HepG2 (cell line): ENCODE data around the gene RANBP3. TPM values are rescaled to one million over a fixed set of nuclear protein-coding genes. Genes with fewer than 3 reads are reported as not detected.

Experiments used
- ATAC-seq: fragments of 200-7000 bp; cut with Tn5 transposase; 3 replicates; pipeline ENCODE4 v1.9.1; 2020; ENCODE audit warnings: mild to moderate bottlenecking, moderate library complexity
- BruUV-seq: library from RNA; stranded (reverse); fragments of 400-500 nt; replicated peaks from 2 replicates; lab custom pipeline; 2021; lab: Mats Ljungman, UMichigan
- CTCF ChIA-PET: fragments of 300-600 bp; formaldehyde crosslinking; extraction: SDS; loops from one replicate; lab custom pipeline; 2021; ENCODE audit warnings: low total read pairs, inconsistent platforms, low intra/inter-chr PET ratio; lab: Yijun Ruan, JAX
- POLR2A ChIA-PET: fragments of 350-600 bp; sonication (Branson Sonifier 250); formaldehyde crosslinking; loops from one replicate; lab custom pipeline; 2020; ENCODE audit warnings: antibody characterized with exemption, inconsistent platforms; lab: Yijun Ruan, JAX
- DNase-seq: peaks from one replicate; pipeline ENCODE4 v3.0.0-alpha.2; 2015; ENCODE audit warnings: low spot score
- FAIRE-seq: peaks from 3 replicates; lab custom pipeline; 2011; peaks lifted over from hg19 to GRCh38; lab: Jason Lieb, UNC
- H2AFZ ChIP-seq: one replicate; pipeline ENCODE4 v1.6.1; 2011; ENCODE audit warnings: low read length, inconsistent platforms
- H3K27ac ChIP-seq: fragments of 300-600 bp; 3 replicates; pipeline ENCODE4 v1.8.0; 2011; ENCODE audit warnings: mixed run types, mild to moderate bottlenecking, mixed read lengths, low read length, inconsistent platforms; ENCODE audit not compliant: insufficient read depth; ENCODE audit errors: extremely low read length
- H3K27me3 ChIP-seq, 2 experiments: fragments of 200-600 bp in 1 of 2; 2 replicates in 1 of 2; 3 replicates in 1 of 2; pipeline versions ENCODE4 v1.6.0 to v1.8.0; 2011; ENCODE audit warnings: low read length in 2 of 2, mild to moderate bottlenecking in 2 of 2, moderate library complexity in 2 of 2, inconsistent platforms in 1 of 2; ENCODE audit not compliant: insufficient read depth in 2 of 2, control insufficient read depth in 1 of 2
- H3K36me3 ChIP-seq, 2 experiments: fragments of 200-600 bp in 1 of 2; replicated peaks in 1 of 2; 2 replicates in 1 of 2; 3 replicates in 1 of 2; pipeline versions ENCODE4 v1.5.1 to v1.8.0; 2011; ENCODE audit warnings: low read length in 2 of 2, inconsistent platforms in 1 of 2; ENCODE audit not compliant: insufficient read depth in 2 of 2, control insufficient read depth in 1 of 2
- H3K4me1 ChIP-seq: 2 replicates; pipeline ENCODE4 v1.5.1; 2012; ENCODE audit warnings: low read length, inconsistent platforms; ENCODE audit not compliant: insufficient read depth
- H3K4me2 ChIP-seq: 2 replicates; pipeline ENCODE4 v1.6.0; 2011; ENCODE audit warnings: low read depth, low read length, inconsistent platforms
- H3K4me3 ChIP-seq, 3 experiments: fragments of 200-600 bp in 1 of 3; sonication (generic), shearing (Covaris generic) in 1 of 3; replicated peaks in 1 of 3; 2 replicates each; pipeline ENCODE4 v1.5.1; 2011 to 2016; ENCODE audit warnings: low read length in 3 of 3, inconsistent platforms in 2 of 3, low read depth in 2 of 3, mild to moderate bottlenecking in 2 of 3, control low read depth in 1 of 3, mixed read lengths in 1 of 3; ENCODE audit not compliant: insufficient read depth in 1 of 3
- H3K79me2 ChIP-seq: one replicate; pipeline ENCODE4 v1.6.1; 2011; ENCODE audit warnings: low read length, inconsistent platforms; ENCODE audit not compliant: insufficient read depth
- H3K9ac ChIP-seq: 2 replicates; pipeline ENCODE4 v1.6.0; 2011; ENCODE audit warnings: mild to moderate bottlenecking, low read depth, low read length, inconsistent platforms; ENCODE audit not compliant: insufficient read depth
- H3K9me3 ChIP-seq: 2 replicates; pipeline ENCODE4 v1.5.1; 2012; ENCODE audit warnings: mild to moderate bottlenecking, low read length
- H4K20me1 ChIP-seq: 2 replicates; pipeline ENCODE4 v1.6.0; 2011; ENCODE audit warnings: inconsistent platforms, mild to moderate bottlenecking, low read length, moderate library complexity; ENCODE audit not compliant: insufficient read depth
- CEBPB ChIP-seq: IDR thresholded peaks from 2 replicates; pipeline ENCODE4 v1.6.1; 2011; ENCODE audit warnings: low read depth, low read length, improper control_type of control experiment, borderline replicate concordance
- DR1 ChIP-seq: sonication (generic); formaldehyde crosslinking; IDR thresholded peaks from 2 replicates; pipeline ENCODE4 v1.8.0; 2021; ENCODE audit warnings: mild to moderate bottlenecking, missing genetic modification reagents, inconsistent platforms
- MLX ChIP-seq: IDR thresholded peaks from 2 replicates; pipeline ENCODE4 v1.6.1; 2016
- NCOA2 ChIP-seq: sonication (generic); formaldehyde crosslinking; IDR thresholded peaks from 2 replicates; pipeline ENCODE4 v1.8.0; 2022; ENCODE audit warnings: inconsistent platforms
- NFKB2 ChIP-seq: sonication (generic); formaldehyde crosslinking; IDR thresholded peaks from 2 replicates; pipeline ENCODE4 v1.4.0; 2020; ENCODE audit warnings: missing genetic modification reagents, borderline replicate concordance
- REXO4 ChIP-seq: sonication (generic); formaldehyde crosslinking; IDR thresholded peaks from 2 replicates; pipeline ENCODE4 v1.8.0; 2022; ENCODE audit warnings: missing genetic modification reagents, mild to moderate bottlenecking, borderline replicate concordance
- TEAD2 ChIP-seq: sonication (generic); formaldehyde crosslinking; IDR thresholded peaks from 2 replicates; pipeline ENCODE4 v1.9.0; 2021; ENCODE audit warnings: missing genetic modification reagents
- ZNF382 ChIP-seq: sonication (generic); formaldehyde crosslinking; IDR thresholded peaks from 2 replicates; pipeline ENCODE4 v1.5.0; 2020; ENCODE audit warnings: missing genetic modification reagents, mild to moderate bottlenecking, borderline replicate concordance
- ZNF513 ChIP-seq: sonication (generic); formaldehyde crosslinking; conservative IDR thresholded peaks from 2 replicates; pipeline ENCODE4 v1.5.0; 2020; ENCODE audit warnings: missing genetic modification reagents
- WGBS: methylation state at CpG from one replicate; pipeline ENCODE4 v1.1.6; 2017; ENCODE audit warnings: low lambda C conversion rate; 5-methylcytosine and 5-hydroxymethylcytosine counted together
- in situ Hi-C: cut with HindIII; loops from 2 replicates; pipeline ENCODE4 v1.10.0; 2017; ENCODE audit warnings: low pct_unique_long_range_greater_than_20kb; ENCODE audit not compliant: extremely low pct_ligation_motif_present
- intact Hi-C: fragments of 100-400 bp; cut with micrococcal nuclease; formaldehyde crosslinking; loops from one replicate; pipeline ENCODE4 v1.10.0; 2022; ENCODE audit not compliant: unreplicated experiment
- polyA plus RNA-seq, 8 experiments: library from polyadenylated mRNA; depleted of rRNA in 3 of 8; stranded (reverse) in 7 of 8; unstranded in 1 of 8; fragments of >200 nt; fragmentation: Illumina TruSeq in 4 of 8; extraction: Trizol in 4 of 8; gene quantifications; 2 replicates each; pipeline versions ENCODE4 v1.2.1 to v1.2.3, GENCODE V29; 2011 to 2016; ENCODE audit warnings: low read depth in 4 of 8, missing spikeins in 1 of 8, mixed read lengths in 1 of 8; ENCODE audit not compliant: insufficient read depth in 1 of 8
- total RNA-seq, 5 experiments: library from RNA; depleted of rRNA; stranded (reverse); fragments of >200 nt; fragmentation: Illumina TruSeq; extraction: Trizol; gene quantifications; 2 replicates each; pipeline ENCODE4 v1.2.3, GENCODE V29; 2016; ENCODE audit warnings: low read depth in 1 of 5

The RANBP3 gene
- total and polyA plus RNA-seq, 2 of the 13 experiments (the other 11 are each of a cell fraction or from before 2014, with no cell fraction given): 39.5 to 149 TPM

- ATAC-seq (no peak), FAIRE-seq (no peak), DNase-seq (no peak)
- Histone ChIP-seq H4K20me1 (peaks cover 32% of the 10 kb centered on the region; the same call in 1 of the 2 replicates), H3K79me2 (peaks cover 30% of the 10 kb centered on the region), H3K9ac (no peak overlapping the region), H3K4me2 (no peak overlapping the region), H3K4me3 (no peak overlapping the region), H2AFZ (no peak overlapping the region), H3K36me3 (peaks cover 60 to 88% of the 10 kb centered on the region in 2 experiments), H3K9me3 (no peaks in the 10 kb centered on the region), H3K27me3 (no peaks in the 10 kb centered on the region), H3K4me1 (no peaks in the 10 kb centered on the region), H3K27ac (no peak overlapping the region)
- ChIA-PET CTCF (no interaction called here), POLR2A (no interaction called here)
- WGBS: 100% methylated on average over 7 of the region's 21 CpGs
- no TSS peak for BruUV-seq
- intact Hi-C loops: no loop called here
- in situ Hi-C loops: no loop called here
- TF ChIP-seq TEAD2 (CRISPR knock-in tag) (no peak), ZNF513 (CRISPR knock-in tag) (no peak)
These were observed 45.2 kb downstream of the RANBP3 start for GRCh38 chr19:5932609-5933262.

GRCh38 chr19:5932146-5932545 lies 45.8 kb downstream of the RANBP3 start:
- CTCF ChIA-PET: no interaction called here
- ATAC-seq (no peak), DNase-seq (no peak)
- no TSS peak for BruUV-seq
- POLR2A ChIA-PET: no interaction called here
- Histone ChIP-seq H4K20me1 (peaks cover 29% of the 10 kb centered on the region; the same call in 1 of the 2 replicates), H3K27me3 (no peaks in the 10 kb centered on the region), H3K79me2 (peaks cover 24% of the 10 kb centered on the region), H3K27ac (no peak overlapping the region), H2AFZ (no peak overlapping the region), H3K4me3 (no peak overlapping the region), H3K9me3 (no peaks in the 10 kb centered on the region), H3K4me2 (no peak overlapping the region), H3K36me3 (peaks cover 57 to 89% of the 10 kb centered on the region in 2 experiments)
- in situ Hi-C loops: no loop called here
- intact Hi-C loops: no loop called here
- WGBS: 99% methylated on average over 16 of the region's 18 CpGs
- TF ChIP-seq ZNF382 (CRISPR knock-in tag) (no peak), NCOA2 (CRISPR knock-in tag) (no peak), REXO4 (no peak), CEBPB (peak; percentile 22; the same call in 1 of the 2 replicates), MLX (CRISPR knock-in tag) (no peak), DR1 (CRISPR knock-in tag) (no peak), NFKB2 (no peak)
- TF ChIP-seq, all 625 proteins: peak for 1
- no peak for FAIRE-seq
- no peak overlapping the region for H3K9ac ChIP-seq
- no peaks in the 10 kb centered on the region for H3K4me1 ChIP-seq
